Right renal pelvis (tissue), 4 donors: ENCODE results near the gene GHR. TPM values are rescaled to one million over a fixed set of nuclear protein-coding genes. Genes with fewer than 3 reads are reported as not detected.
"Not testable (repeated sequence)": the region's sequence is repeated elsewhere in the genome, so short reads cannot be mapped to it uniquely, and the experiment has no call there.

Experiments
- DNase-seq, 4 donors: peaks; one replicate each; pipeline ENCODE4 v3.0.0-alpha.2; 2013; ENCODE audit warnings: low read depth in 4 of 4, low spot score in 3 of 4, missing footprints in 1 of 4
- polyA plus RNA-seq, 4 donors: library from polyadenylated mRNA; unstranded; fragments of 120-200 nt; gene quantifications; one replicate each; pipeline ENCODE4 v1.2.1, GENCODE V29; 2013; ENCODE audit not compliant: insufficient read length in 4 of 4

GHR gene
- polyA plus RNA-seq, 4 donors = 18.9 to 25.7 (median 22.3) TPM

- no peak for DNase-seq
Measured at GRCh38 chr5:42677156-42677842, 254.1 kb downstream of the GHR start.

GRCh38 chr5:42680046-42680445 lies 256.8 kb downstream of the GHR start:
- DNase-seq = no peak

DNA sequence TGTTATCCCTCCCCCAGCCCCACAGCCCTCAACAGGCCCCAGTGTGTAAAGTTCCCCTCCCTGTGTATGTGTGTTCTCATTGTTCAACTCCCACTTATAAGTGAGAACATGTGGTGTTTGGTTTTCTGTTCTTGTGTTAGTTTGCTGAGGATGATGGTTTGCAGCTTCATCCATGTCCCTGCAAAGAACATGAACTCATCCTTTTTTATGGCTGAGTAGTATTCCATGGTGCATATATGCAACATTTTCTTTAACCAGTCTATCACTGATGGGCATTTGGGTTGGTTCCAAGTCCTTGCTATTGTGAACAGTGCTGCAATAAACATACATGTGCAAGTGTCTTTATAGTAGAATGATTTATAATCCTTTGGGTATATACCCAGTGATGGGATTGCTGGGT lies 261.8 kb downstream of the GHR start:
- DNase-seq = not testable (repeated sequence)

GRCh38 chr5:42689391-42689790 lies 266.2 kb downstream of the GHR start:
- no peak for DNase-seq

DNA sequence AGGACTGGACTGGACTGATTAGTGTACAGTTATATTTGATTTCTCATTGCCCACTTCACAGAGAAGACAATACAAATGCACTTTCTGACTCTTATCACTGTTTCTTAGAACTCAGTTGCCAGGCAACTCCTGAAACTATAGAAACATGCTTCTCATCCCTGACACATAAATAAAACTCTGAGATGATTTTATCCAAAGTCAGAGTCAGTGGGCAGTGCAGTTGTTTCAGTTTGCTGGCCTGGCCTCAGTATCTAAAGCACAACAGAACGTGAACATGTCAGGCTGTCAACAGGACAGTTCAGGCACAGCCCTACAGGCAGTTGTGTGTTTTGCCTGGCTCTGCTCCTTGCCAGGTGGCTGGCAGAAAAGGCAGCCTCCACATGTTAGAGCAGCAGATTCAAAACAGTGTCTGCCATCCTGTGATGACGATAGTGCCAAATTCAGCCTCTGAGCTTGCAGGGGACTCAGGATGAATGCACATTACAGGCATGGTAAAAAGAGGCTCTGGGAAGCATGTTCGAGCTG lies 268.2 kb downstream of the GHR start:
- no peak for DNase-seq

- DNase-seq = no peak
Measured at GRCh38 chr5:42701351-42702059, 278.3 kb downstream of the GHR start.

GRCh38 chr5:42703238-42703637 lies 280.0 kb downstream of the GHR start:
- DNase-seq = no peak

GRCh38 chr5:42715785-42716184 lies 292.5 kb downstream of the GHR start:
- no peak for DNase-seq

GRCh38 chr5:42718591-42718990 lies 295.4 kb downstream of the GHR start:
- no peak for DNase-seq

- no peak for DNase-seq
Measured at GRCh38 chr5:42719034-42719433, 295.8 kb downstream of the GHR start.

DNA sequence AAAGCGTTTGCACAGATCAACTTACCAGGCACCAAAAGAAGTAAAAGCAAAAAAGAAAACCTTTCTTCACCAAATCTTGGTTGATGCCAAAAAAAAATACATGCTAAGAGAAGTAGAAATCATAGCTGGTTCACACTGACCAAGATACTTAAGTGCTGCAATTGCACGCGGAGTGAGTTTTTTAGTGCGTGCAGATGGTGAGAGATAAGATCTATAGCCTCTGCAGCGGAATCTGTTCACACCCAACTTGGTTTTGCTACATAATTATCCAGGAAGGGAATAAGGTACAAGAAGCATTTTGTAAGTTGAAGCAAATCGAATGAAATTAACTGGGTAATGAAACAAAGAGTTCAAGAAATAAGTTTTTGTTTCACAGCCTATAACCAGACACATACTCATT lies 297.0 kb downstream of the GHR start:
- DNase-seq = no peak

DNA sequence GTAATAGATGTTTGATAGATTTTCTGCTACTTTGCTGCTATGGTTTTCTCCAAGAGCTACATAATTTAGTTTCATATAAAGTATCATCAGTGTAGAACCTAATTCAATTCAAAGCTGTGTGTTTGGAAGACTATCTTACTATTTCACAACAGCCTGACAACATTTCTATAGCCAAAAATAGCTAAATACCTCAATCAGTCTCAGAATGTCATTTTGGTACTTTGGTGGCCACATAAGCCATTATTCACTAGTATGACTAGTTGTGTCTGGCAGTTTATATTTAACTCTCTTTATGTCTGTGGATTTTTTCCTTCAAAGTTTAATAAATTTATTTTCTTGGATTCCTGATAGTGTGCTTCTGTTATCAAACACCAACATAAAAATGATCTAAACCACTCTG lies 298.2 kb downstream of the GHR start:
- DNase-seq = no peak

GRCh38 chr5:42734531-42735058 lies 311.4 kb downstream of the GHR start:
- DNase-seq = not testable (repeated sequence)

DNA sequence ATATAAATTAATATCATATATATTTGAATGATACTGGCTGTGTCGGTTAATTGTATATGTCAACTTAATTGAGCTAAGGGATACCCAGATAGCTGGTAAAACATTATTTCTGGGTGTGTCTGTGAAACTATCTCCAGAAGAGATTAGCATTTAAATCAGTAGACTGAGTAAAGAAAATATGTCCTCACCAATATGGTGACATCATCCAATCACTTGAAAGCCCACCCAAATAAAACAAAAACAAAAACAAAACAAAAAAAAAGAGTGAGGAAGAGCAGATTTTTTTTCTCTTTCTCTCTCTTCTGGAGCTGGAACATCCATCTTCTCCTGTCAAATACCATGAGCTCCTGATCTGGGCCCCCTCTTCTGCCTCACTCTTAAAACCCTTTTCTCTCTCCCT lies 317.7 kb downstream of the GHR start:
- no peak for DNase-seq

GRCh38 chr5:42745426-42745825 lies 322.2 kb downstream of the GHR start:
- no peak for DNase-seq

GRCh38 chr5:42745856-42746255 lies 322.6 kb downstream of the GHR start:
- DNase-seq = no peak

DNA sequence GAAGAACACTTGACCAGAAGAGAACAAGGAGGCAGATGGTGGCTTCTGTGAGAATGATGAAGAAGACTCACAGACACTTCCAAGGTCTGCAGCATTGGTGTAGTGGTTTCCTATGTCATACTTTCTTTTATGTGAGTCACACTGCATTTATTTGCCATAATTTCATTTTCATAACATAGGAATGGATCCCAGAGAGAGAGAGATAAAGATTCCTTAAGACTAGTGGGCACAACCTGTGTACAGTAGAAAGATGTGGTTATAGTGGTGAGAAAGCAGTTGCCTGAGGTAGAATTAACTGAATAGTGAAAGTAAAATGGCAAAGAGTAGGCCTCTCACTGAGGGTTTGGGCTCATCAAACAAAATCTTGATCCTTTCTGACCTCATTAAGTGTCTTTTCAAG lies 325.8 kb downstream of the GHR start:
- DNase-seq = no peak

GRCh38 chr5:42750507-42750906 lies 327.3 kb downstream of the GHR start:
- DNase-seq = no peak

DNA sequence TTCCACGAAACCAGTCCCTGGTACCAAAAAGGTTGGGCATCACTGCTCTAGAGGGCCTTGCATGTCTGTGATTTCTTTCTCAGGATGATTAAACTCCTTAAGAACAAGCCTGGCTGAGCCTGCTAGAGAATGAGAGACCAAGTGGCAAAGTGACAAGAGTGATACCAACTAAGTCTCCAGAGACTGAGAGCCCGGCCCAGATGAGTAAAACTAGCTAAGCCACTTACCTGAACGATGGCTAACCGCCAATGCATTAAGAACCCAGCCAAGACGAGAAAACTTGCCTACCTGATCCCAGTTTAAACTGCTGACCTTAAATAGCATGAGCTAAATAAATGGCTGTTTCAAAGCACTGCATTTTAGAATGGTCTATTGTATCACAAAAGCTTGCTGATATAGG lies 327.8 kb downstream of the GHR start:
- DNase-seq = no peak

- no peak for DNase-seq
Measured at GRCh38 chr5:42753099-42753498, 329.9 kb downstream of the GHR start.

- peak in 1 of 4 donors; percentile 4 for DNase-seq
Measured at GRCh38 chr5:42756606-42757601, 333.7 kb downstream of the GHR start, which contains the start of gene CCDC152. Gene CCDC152, plus strand, starts transcription at chr5:42756818. Its CDS starts 2,304 bp downstream, at chr5:42759122.
